ENCODE data around the gene EIF3L.

The EIF3L gene

DNA sequence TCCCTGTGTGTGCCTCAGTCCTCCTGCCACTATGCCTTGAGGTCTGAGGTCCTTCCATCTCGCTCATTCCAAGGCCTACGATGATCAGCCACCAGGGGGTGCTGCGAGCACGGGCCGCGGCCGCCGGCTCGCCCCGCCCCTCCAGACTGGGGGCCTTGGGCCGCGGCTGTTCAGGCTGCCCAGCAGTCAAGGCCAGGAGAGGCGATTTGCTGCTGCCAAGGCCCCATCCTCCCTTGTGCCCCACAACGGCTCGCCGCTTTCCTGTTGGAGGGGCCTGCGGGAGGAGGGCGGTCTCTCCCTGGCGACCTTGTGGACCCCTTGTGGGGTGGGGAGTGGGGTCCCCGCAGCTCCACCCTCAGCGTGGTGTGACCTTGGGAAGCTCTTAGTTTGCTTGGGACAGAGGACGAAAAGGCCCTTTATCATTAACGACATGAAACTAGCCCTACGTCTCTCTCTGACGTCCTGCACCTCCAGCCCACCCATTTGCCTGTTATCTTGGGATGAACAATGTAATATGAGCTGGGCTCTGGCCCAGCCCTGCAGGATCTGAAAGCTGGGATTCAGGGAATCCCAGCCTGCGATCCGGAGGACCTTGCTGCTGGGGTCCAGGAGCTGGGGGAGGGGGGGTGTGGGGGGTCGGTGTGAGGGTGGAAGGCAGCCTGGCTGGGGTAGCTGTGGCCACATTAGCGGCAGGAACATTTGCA, 31.4 kb upstream of the EIF3L start:
- DNase-seq: peak; percentile 69

DNA sequence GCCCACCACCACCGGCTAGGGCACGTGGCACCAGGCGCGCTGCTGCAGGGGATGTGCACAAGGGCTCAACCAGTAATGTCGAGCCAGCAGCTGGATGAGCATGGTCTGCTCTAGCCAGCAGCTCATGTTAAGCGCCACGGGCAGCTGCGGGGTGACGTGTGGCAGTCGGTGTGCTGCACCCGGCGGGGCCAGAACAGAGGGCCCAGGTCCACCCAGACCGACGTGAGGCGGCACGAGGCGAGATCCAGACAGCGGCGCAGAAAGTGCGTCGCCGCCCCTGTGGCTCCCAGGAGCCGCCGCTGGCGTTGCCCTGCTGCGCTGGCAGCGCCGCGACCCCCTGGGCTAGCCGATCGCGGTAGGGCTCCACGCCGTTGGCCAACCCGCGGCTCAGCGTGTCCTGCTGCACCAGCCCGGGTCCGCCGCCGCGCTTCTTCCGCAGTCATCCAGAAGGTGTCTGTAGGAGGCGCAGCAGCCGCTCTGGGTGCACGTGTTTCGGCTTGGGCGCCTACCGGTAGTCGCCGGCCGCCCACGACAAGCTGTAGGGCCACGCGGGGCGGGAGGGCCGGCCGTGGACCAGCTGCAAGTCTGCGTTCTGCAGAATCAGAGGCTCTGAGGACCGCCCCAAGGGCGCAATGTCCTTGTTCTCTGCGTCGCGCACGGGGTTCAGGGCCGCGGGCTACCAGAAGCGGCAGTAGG, 30.7 kb upstream of the EIF3L start:
- no peak for DNase-seq

DNA sequence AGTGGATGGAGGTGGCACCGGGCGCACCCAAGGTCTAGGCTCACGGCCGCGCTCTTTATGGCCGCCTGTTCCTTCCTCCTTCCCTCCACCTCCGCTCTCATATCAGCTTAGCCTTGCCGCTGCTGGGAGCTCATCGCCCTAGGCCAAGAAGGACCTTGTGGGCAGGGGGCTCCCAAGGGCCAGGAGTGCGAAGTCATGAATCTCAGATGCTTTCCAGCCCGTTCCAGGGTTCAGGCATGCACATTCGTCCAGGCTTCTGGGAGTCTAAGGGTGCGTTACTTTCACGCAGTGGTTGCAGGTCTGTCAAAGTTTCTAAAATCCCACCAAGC, 30.1 kb upstream of the EIF3L start:
- DNase-seq: no peak

DNA sequence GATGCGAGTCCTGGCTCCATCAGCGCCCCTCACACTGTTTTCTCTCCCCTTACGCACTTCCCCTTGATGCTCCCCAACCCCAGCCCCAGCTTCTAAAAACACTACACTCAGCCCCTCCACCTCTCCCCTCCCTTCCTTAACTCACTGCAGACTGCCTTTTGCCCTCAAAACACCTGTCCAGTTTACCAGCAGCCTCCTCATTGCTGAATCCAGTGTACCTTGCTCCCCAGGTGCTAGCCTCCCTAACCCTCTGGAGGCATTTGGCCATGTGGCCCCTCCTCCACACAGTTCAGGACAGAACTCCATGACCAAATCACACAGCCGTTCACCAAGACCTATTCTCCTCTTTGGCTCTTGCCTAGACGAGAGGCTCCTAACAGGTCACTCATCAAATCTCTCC, 28.9 kb upstream of the EIF3L start:
- DNase-seq: no peak

DNA sequence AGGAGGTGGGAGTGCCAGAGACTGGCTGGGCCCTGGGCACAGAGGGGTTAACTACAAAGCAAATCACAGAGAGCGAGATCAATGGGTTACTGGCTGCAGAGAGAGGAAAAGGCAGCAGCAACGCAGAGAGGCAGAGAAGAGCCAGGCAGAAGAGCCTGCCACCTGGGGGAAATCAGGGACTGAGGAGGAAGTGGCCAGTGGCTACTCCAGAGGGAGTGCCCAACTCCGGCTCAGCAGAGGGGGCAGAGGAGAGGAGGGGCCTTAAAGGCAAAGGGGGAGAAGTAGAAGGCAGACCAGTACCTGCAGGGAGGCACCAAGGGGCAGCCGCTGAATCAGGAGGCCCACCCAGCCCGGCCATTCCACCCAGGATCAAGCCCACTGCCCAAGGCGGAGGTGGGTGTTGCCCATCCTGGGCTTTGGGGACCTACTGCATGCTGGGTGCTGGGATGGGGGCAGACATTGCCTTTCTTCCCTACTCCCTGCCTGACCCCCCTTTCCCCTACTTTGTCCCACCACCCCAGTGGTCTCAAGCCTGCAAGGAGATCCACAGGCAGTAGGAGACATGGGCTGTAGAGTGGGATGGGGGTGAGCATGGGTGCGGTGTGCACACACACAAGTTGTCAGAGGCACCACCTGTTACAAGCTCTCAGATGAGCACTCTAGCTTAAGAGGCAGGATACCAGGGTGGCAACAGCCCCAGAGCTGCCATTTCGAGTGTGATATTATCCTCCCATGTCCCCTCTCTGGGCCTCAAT, 27.0 kb upstream of the EIF3L start:
- DNase-seq: no peak

DNA sequence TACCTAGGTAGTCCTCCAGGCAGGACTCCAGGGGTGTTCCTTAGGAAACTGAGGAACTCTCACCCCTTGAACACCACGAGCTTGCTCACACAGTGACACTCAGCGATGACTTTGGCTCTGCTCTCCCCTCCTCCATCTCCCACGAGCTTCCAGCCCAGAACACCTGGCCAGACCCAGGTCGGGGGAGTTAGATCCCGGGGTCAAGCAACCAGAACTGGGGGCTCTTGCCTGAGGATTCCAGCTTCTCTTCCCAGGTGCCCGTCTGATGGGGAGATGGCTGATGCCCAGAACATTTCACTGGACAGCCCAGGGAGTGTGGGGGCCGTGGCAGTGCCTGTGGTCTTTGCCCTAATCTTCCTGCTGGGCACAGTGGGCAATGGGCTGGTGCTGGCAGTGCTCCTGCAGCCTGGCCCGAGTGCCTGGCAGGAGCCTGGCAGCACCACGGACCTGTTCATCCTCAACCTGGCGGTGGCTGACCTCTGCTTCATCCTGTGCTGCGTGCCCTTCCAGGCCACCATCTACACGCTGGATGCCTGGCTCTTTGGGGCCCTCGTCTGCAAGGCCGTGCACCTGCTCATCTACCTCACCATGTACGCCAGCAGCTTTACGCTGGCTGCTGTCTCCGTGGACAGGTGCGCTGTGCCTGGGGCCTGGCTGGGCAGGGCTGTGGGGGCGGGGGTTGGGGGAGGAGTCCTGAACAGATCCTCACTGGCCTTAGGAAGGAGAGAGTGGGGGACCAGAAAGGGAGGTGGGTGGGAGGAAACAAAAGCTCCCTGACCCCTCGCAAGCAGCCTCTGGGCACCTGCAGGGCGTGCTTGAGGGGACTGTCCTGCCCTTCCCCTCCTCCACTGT, 25.9 kb upstream of the EIF3L start, which contains the start of gene GALR3:
TSS of gene GALR3 (plus strand) at position 249 of the 852 bp plus-strand sequence. CDS start at position 274, 25 bp downstream.
- no peak for DNase-seq

DNA sequence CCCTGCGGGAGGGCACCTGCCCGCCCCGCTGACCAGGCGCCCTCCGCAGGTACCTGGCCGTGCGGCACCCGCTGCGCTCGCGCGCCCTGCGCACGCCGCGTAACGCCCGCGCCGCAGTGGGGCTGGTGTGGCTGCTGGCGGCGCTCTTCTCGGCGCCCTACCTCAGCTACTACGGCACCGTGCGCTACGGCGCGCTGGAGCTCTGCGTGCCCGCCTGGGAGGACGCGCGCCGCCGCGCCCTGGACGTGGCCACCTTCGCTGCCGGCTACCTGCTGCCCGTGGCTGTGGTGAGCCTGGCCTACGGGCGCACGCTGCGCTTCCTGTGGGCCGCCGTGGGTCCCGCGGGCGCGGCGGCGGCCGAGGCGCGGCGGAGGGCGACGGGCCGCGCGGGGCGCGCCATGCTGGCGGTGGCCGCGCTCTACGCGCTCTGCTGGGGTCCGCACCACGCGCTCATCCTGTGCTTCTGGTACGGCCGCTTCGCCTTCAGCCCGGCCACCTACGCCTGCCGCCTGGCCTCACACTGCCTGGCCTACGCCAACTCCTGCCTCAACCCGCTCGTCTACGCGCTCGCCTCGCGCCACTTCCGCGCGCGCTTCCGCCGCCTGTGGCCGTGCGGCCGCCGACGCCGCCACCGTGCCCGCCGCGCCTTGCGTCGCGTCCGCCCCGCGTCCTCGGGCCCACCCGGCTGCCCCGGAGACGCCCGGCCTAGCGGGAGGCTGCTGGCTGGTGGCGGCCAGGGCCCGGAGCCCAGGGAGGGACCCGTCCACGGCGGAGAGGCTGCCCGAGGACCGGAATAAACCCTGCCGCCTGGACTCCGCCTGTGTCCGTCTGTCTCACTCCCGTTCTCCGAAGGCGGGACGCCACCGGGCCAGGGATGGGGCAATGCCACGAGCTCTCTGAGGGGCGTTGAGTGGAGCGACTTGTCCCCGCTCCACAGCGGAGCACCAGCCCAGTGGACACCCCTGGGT, 24.3 kb upstream of the EIF3L start:
- DNase-seq: no peak

DNA sequence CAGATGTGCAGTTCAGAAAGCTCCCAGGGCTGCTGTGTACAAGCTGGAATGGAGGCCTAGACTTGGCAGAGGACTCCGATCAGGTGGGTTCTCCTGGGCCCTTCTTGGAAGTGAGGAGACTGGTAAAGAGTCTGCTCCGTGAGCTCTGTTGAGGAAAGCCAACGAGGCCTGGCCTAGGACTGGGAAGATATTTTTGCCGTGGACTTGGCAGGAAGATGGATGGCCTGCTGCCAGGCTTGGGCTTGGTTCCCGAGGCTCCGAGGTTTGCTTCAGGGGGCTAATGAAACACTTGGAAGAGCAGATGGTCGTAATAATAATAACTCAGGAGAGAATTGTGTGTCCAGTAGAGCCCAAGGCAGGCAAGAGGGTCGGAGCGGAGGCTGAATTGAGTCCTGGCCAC, 22.2 kb upstream of the EIF3L start:
- DNase-seq: no peak

DNA sequence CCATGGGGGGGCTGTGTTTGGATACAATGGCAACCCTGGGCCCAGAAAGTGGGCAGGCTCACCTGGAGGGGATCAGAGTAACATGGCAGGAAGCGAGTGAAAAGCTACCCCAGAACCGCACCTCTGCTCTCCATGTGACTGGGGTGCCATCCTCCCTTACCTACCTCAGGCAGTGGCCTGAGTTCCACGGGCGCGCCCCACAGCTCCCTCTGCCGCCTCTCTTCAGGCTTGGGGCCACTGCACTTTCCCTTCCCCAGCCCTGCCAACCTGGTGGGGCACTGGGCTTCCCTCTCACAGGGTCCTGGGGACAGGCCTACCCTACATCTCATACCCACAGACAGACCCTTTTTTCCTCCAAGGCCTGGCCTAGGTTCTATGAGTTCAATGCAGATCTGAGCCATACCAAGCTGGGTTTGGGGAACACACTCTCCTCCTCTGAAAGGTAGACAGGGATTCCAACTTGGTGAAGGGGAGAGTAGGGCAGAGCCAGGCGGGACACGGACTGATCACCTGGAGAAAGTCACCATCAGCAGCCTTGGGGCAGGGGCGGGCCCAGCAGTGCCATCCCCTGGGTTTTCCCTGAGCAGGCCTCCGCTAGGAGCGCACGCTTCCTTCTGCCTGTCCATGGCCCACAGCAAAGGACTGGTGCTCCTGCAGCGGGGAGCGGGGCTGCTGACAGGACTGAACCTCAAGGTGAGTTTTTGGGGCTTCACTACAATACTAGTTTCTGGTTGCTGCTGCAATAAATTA, 19.0 kb upstream of the EIF3L start:
- no peak for DNase-seq

DNA sequence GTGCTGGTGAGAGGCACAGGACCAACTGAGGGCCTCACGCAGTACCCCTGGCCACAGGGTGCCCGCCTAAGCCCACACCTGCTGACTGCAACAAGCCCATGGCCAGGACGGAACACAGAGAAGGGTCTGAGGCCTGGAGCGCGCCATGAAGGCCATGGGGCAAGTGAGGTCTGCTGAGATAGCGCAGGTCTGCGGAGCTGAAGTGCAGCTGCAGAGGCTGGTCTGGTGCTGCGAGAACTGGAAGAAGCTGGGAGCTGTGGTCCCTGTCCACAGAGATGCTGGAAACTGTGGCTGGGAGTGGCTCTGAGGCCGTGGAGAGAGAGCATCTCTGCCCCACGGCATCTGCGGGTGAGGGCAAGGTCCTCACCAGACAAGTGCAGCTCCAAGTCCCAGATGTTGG, 17.7 kb upstream of the EIF3L start:
- DNase-seq: no peak

DNA sequence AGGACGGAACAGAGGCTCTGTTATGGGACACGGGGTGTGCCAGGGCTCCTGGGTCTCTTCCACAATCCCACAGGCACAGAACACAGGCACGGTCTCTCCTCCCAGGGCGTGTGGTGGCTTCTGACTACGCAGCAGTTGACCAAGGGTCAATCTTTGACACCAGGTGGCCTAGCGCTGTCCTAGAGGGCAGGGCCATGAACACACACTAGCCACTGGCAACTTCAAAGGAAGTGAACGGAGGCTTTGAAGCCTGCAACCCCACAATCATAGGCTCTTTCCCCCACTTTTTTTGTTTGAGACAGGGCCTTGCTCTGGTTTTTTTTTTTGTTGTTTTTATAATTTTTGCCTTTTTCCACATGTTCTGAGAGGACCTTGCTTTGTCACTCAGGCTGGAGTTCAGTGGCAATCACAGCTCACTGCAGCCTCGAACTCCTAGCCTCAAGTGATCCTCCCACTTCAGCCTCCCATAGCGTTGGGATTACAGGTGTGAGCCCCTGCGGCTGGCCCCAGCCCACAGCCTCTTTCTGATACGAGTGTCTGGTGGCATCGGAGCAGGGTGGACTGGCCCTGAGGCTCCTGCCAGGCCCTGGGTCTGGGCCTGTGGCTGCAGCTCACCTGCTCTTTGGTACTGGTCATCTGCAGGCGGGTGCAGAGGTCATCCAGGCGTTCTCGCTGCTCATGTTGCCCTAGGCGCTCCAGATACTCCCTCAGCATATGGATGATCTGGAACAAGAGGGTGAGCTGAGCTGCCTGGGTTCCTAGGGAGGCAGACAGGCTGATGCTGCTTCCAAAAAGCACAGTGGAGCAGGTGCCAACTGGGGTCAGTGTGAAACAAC, 17.0 kb upstream of the EIF3L start:
- DNase-seq: no peak

DNA sequence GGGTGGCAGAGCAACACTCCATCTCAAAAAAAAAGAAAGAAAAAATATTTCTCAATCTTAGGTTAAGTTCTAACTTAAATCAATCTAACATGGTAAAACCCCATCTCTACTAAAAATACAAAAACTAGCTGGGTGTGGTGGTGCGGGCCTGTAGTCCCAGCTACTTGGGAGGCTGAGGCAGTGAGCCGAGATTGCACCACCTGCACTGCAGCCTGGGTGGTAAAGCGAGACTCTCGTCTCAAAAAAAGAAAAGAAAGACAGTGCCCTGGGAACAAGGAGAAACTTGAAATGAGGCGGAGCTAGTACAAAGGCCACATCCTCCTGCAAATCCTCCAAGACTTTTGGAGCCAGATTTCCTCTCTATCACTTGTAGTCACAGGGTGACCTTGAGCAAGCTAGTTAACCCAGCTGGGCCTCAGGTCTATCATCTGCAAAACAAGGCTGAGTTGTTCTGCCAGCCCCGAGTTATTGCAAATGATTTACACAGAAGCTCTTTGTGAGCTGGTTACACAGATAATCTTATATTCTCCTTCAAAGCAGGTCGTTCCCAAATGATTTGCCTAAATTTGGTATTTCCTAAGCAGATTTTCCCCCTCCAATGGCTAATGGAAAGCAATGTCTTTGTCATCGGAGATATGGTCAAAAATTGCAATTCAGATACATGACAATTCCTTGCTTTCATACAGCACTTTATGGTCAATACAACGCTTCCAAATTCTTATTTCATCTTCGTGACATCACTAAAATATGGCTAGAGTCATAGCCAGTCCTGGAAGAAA, 7.0 kb upstream of the EIF3L start:
- no peak for DNase-seq

DNA sequence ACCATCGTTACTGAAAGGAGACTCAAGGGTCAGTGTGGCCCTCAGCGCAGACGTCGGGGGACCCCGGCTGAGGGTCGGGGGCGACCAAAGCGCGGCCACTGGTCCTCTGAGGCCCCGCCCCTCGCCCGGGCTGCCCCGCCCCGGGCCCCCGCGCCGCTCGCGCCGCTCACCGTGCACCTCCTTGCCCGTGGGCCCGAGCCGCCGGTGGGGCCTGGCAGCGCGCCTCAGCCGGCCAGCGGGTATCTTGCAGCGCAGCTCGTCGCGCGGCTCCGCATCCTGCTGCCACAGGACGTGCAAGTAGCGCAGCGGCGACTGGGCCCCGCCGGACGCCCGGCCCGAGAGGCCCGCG, 5.5 kb upstream of the EIF3L start:
- no peak for DNase-seq

DNA sequence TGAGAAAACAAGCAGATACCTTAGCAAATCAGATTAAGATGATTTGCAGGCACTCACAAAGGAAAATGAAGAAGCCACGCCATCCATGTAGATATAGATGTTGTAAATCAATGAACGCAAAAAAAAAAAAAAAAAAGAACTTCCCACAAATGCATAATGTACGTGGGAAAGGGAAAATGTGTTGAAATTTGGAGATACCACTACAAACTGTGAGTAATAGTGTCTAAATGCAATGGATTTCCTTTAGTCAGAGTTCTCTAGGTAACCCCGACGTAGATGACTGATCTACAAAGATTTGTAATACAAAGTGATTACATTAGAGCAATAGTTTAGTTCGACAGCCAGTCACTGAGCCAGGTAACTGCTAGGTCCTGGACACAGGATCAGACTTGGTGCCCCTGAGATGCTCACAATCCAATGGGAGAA, 4.3 kb upstream of the EIF3L start:
- DNase-seq: no peak

DNA sequence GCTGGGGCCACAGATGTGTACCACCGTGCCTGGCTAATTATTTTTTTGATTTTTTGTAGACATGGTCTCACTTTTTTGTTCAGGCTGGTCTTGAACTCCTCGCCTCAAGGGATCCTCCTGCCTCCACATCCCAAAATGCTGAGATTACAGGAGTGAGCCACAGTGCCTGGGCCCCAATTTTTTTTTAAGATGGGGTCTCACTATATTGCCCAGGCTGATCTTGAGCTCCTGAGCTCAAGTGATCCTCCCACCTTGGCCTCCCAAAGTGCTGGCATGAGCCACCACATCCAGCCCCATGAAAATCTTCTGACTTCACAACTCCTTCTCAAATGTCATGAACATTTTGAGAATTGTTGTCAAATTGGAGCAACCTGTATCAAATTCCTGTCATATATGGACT, 2.8 kb upstream of the EIF3L start:
- no peak for DNase-seq

DNA sequence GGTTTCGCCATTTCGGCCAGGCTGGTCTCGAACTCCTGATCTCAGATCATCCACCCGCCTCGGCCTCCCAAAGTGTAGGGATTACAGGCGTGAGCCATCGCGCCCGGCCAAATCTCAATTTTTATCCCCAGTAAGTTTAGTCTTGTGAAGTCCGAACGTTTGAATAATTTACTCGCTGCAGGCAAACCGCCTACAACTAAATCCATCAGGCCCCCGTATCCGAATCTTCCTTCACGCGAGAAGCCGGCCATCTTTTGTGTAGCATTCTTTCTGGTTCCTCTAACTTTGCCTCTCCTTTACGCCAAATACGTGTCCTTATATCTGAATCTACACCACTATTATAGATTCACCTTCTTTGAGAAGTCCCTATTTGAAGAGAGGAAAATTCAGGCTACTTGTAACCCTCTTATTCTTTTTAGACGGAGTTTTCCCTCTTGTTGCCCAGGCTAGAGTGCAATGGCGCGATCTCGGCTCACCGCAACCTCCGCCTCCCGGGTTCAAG, 581 bp upstream of the EIF3L start:
- no peak for DNase-seq

DNA sequence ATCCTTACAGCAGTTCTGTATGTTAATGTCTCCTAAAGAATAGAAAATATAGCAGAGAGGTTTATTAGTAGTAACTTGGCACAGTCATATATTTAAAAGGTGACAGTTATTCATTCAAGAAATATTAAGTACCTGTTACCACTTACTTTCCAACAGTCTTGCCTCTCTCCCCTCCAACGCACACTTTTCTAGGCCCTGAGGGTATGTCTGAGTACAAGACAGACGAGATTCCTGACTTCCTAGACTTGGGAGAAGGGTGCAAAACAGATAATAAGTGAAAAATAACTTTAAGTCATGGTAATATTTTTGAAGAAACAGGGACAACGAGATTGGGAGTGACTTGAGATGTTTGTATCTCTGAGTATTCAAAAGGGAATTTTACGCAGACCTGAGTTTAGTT, 1.6 kb downstream of the EIF3L start:
- no peak for DNase-seq

DNA sequence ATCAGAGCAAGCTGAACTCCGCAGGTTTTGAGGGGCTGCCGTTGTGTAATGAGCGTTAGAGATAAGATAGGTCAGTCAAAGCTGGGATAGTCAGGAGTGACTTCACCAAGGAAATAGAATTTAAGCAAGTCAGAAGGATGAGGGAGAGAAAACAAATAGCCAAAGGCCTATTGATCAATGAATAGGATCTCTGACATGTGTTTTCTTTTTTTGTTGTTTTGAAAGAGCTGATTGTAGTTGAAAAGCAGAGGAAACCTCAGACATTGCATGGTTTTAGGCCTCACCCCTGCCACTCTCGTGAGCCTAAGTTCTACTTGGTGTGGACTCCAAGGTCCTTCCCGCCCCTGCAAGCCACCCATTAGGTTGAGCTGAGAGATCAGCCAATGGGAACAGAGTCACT, 3.2 kb downstream of the EIF3L start:
- no peak for DNase-seq

DNA sequence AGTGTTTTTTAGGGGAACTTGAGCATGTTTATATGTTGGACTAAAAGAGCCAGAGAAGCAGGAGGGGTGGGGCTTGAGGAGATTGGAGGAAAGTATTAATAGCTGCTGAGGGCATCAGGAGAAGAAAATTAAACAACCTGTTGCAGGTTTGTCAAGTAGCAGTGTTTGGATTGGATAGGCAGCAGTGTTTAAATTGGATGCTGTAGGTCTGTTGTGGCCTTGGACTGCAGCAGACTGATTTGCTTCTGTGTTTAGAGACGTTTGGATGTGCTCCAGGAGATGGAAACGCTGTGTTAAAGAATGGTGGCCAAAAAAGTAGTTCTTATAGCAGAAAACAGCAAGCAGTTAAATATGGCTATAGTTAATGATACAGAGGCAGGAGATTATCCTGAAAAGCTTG, 5.7 kb downstream of the EIF3L start:
- DNase-seq: no peak

Measured in T1000 (cell line).